ENCODE data around the gene CRIM1.

GRCh38 chr2:36452260-36452659 is 96.7 kb downstream of the CRIM1 start:
- no peak for TF ChIP-seq POLR2AphosphoS5 (IDR thresholded peaks at IDR 0.05; ENCODE audit: low read depth)
- TF ChIP-seq EZH2 (IDR thresholded peaks at IDR 0.05; ENCODE audit: low read depth, unreplicated experiment) = no peak
- TF ChIP-seq, protein P1, sequence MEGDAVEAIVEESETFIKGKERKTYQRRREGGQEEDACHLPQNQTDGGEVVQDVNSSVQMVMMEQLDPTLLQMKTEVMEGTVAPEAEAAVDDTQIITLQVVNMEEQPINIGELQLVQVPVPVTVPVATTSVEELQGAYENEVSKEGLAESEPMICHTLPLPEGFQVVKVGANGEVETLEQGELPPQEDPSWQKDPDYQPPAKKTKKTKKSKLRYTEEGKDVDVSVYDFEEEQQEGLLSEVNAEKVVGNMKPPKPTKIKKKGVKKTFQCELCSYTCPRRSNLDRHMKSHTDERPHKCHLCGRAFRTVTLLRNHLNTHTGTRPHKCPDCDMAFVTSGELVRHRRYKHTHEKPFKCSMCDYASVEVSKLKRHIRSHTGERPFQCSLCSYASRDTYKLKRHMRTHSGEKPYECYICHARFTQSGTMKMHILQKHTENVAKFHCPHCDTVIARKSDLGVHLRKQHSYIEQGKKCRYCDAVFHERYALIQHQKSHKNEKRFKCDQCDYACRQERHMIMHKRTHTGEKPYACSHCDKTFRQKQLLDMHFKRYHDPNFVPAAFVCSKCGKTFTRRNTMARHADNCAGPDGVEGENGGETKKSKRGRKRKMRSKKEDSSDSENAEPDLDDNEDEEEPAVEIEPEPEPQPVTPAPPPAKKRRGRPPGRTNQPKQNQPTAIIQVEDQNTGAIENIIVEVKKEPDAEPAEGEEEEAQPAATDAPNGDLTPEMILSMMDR (conservative IDR thresholded peaks at IDR 0.05; ENCODE audit: low read depth in 2 of 2) = no peak
- no peak for TF ChIP-seq EZH2phosphoT487 (IDR thresholded peaks at IDR 0.05; ENCODE audit: unreplicated experiment)
- TF ChIP-seq, protein P2, sequence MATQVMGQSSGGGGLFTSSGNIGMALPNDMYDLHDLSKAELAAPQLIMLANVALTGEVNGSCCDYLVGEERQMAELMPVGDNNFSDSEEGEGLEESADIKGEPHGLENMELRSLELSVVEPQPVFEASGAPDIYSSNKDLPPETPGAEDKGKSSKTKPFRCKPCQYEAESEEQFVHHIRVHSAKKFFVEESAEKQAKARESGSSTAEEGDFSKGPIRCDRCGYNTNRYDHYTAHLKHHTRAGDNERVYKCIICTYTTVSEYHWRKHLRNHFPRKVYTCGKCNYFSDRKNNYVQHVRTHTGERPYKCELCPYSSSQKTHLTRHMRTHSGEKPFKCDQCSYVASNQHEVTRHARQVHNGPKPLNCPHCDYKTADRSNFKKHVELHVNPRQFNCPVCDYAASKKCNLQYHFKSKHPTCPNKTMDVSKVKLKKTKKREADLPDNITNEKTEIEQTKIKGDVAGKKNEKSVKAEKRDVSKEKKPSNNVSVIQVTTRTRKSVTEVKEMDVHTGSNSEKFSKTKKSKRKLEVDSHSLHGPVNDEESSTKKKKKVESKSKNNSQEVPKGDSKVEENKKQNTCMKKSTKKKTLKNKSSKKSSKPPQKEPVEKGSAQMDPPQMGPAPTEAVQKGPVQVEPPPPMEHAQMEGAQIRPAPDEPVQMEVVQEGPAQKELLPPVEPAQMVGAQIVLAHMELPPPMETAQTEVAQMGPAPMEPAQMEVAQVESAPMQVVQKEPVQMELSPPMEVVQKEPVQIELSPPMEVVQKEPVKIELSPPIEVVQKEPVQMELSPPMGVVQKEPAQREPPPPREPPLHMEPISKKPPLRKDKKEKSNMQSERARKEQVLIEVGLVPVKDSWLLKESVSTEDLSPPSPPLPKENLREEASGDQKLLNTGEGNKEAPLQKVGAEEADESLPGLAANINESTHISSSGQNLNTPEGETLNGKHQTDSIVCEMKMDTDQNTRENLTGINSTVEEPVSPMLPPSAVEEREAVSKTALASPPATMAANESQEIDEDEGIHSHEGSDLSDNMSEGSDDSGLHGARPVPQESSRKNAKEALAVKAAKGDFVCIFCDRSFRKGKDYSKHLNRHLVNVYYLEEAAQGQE (IDR thresholded peaks at IDR 0.05; ENCODE audit: unreplicated experiment) = no peak
